ENCODE results near the gene SORCS1.

SORCS1 gene

GRCh38 chr10:107163881-107164861 is at the start of gene SORCS1:
Gene SORCS1, minus strand, starts transcription at chr10:107164706.
- no peak for DNase-seq (ENCODE audit: low read depth)

DNA sequence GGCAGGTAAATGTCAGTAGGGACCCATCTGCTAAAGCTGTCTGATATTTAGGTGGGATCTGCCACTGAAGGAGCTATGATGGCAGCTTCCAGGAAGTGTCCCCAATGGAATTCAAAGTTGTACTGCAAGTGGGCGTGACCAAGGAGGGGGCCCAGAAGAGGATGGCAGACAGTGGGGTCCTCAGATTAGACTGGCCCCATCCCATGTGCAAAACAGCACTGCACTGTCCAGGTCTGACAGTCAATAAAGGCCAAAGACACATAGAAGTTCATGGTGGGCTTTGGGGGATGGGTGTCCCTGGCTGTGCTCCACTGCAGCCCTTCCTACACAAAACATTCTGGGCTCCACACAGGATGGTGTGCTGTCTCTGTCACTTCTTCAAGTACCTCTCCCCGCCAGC is 49.8 kb upstream of the SORCS1 start:
- no peak for DNase-seq (ENCODE audit: low read depth)

DNA sequence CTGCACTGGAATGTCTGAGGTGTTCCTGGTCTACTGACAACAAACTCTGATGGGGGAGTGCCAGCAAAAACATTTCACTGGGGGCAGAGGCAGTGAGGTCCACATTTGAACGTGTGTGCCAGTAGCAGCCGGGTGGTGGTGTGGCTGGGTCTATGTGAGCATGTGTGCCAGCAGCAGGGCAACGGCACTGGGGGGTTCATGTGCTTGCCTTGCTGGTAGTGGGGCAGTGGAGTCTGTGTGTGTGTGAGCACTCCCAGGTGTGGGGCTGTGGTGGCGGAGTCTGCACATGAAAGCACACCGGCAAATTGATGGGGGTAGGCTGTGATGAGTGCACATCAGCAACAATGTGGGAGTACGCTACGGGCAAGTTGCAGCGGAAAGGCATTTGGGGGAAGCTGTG is 49.4 kb upstream of the SORCS1 start:
- DNase-seq (ENCODE audit: low read depth) = no peak

DNA sequence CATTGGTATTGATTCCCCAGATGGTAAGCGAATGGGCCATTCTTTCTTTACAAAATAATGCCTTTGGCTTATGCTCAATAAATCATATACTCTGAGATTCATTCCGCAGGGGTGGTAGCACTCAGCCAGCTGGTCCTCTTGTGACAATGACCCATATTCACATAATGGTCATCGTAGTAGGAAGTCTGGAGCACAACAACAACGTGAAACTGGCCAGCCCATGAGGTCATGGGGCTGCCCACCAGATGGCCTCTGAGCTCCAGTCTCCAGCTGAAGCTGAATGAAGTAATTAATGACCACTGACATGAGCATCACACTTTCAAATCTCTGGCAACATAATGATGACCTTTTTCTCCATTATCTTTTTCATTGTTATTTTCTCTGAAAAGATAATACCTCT is 42.3 kb upstream of the SORCS1 start:
- DNase-seq (ENCODE audit: low read depth) = no peak

- DNase-seq (ENCODE audit: low read depth) = no peak
Observed at GRCh38 chr10:107169516-107169915, 5.0 kb upstream of the SORCS1 start.

DNA sequence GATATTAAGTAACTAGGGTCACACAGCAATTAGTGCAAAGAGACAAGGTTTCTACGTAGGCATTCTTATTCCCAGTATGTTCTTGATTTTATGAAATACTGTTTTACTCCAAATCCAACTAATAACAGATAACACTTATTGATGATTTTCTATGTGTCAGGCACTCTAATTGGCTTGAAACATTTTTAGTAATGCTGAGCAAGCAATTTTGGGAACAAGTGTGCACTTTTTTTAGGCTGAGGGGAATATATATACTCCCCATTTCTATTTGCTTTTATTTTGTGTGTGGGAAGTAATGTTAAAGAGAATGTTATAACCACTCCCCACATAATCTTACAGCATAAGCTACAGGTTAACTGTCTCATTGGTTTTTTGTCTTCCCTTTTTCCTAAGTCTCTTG is 4.2 kb upstream of the SORCS1 start:
- no peak for DNase-seq (ENCODE audit: low read depth)

DNA sequence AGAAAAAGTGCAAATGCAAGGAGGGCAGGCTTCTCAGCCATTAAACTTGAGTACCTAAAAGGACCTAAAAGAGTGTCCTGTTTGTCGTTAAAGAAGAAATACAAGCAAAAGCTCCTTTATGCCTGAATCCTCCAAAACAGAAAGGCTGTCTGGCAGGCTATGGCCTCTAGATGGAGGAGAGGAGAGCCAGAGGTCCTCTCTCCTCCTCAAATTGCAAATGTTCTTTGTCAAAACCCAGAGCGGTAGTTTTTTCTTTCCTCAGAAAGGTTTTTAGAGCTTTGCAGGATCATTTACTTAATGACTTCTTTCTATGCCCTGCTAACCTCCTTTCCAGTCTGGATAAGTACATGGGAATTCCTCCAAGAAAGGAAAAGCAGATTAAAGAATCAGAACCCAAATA is 1.9 kb upstream of the SORCS1 start:
- no peak for DNase-seq (ENCODE audit: low read depth)

- DNase-seq (ENCODE audit: low read depth) = no peak
Observed at GRCh38 chr10:107164992-107165391, 486 bp upstream of the SORCS1 start.

- DNase-seq (ENCODE audit: low read depth) = no peak
Observed at GRCh38 chr10:107163076-107163855, 1.2 kb downstream of the SORCS1 start.

DNA sequence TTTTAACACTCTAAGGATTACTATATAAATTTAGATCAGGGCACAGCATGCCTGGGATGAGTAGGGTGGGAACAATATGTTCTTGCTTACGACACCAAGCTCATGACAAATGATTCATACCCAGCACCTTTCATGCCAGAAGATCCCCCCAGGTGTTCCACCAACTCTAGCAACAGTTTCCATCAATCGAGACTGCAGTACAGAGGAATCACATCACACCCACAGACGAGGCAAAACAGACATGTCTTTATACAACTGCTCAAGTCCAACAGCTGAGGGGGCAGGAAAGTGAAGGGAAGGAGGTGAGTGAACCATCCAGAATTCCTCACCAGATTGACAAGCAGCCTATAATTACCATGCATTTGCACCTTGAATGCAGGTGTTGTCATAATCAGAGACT is 3.6 kb downstream of the SORCS1 start:
- no peak for DNase-seq (ENCODE audit: low read depth)

- no peak for DNase-seq (ENCODE audit: low read depth)
Observed at GRCh38 chr10:107159871-107160270, 4.6 kb downstream of the SORCS1 start.

GRCh38 chr10:107157071-107157470 is 7.4 kb downstream of the SORCS1 start:
- no peak for DNase-seq (ENCODE audit: low read depth)

GRCh38 chr10:107152087-107152486 is 12.4 kb downstream of the SORCS1 start:
- DNase-seq (ENCODE audit: low read depth) = no peak

- no peak for DNase-seq (ENCODE audit: low read depth)
Observed at GRCh38 chr10:107148906-107149305, 15.6 kb downstream of the SORCS1 start.

DNA sequence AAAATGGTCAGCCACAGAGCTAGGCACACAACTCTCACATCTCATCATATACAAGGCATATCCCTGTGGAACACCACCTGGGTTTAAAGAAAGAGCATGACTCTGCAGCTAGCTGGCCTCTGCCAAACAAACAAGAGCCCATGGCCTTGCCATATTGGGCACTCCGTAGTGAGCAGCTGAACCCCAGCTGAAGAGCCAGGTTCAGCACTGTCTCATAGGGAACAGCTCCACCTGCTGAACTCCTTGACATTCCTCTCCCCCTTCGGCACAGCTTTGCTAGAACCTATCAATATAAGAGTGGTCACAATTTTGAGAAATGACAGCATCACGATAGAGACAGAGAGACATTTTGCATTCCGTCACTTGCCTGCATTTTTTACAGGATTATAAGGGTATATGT is 20.0 kb downstream of the SORCS1 start:
- no peak for DNase-seq (ENCODE audit: low read depth)

DNA sequence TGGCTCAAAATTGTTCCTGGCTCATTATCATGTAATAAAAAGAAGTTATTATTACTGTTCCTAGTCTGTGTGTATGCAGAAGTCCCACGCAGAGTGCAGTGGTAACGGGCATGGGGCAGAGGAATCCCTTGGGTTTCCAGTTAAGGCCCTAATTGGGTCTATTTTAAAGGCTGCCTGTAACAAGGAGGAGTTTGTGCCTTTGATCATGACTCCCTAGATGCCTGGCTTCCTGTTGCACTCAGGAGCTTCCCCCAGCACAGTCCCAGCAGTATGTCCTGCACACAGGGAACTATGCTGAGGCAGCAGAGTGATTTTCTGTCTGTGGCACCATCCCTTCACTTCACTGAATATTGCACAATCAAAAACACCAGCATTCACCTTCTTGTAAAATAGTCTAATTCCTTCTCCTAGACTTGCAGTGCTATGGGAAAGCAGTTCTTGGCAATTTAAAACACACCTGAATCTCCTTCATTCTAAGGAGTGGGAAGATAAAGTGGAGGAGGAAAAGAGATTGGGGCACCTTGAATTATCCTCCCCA is 22.9 kb downstream of the SORCS1 start:
- no peak for DNase-seq (ENCODE audit: low read depth)

GRCh38 chr10:107139237-107139636 is 25.3 kb downstream of the SORCS1 start:
- DNase-seq (ENCODE audit: low read depth) = no peak

DNA sequence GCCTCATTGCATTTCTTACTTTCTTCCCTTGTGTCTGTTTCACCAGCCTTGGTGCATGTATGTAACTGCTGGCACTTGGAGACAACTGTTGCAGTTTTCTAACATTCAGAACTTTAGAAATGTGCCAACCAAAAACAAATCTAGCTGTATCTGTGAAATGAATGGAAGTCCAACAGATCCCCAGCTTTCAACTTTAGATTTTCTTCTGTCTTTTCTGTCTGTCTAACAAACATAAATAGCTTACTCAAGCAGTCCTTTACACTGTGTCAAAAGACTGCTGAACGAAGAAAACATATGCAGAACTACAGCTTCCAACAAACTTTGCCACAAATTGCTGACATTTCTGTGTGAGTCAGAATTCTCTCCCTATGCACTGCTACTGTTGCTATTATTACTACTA is 30.9 kb downstream of the SORCS1 start:
- no peak for DNase-seq (ENCODE audit: low read depth)

GRCh38 chr10:107129000-107129399 is 35.5 kb downstream of the SORCS1 start:
- no peak for DNase-seq (ENCODE audit: low read depth)

DNA sequence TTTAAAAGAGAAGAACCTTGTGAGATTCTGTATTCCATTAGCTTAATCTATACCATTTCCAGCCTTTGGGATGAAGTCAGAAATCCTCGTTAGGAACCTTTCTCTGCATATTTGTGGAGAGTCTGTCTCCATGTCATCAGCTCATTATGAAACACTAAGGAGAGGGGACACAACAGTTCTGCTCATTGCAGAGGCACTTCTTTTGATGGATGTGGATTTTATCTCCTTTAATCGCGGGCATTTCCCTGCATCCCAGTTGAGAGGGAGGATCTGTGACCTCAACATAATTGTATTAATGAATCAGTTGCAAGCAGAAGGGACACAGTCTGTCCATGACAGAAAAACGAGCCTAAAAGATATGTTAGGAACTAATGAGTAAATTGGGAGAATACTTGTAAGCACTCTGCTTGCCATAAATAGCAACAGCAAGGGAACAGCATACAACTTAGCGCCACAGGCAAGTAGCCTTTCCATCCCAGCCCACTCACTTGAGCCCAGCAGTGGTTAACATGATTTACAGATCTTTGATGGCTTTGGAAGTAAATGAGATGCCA is 37.9 kb downstream of the SORCS1 start:
- DNase-seq (ENCODE audit: low read depth) = no peak

DNA sequence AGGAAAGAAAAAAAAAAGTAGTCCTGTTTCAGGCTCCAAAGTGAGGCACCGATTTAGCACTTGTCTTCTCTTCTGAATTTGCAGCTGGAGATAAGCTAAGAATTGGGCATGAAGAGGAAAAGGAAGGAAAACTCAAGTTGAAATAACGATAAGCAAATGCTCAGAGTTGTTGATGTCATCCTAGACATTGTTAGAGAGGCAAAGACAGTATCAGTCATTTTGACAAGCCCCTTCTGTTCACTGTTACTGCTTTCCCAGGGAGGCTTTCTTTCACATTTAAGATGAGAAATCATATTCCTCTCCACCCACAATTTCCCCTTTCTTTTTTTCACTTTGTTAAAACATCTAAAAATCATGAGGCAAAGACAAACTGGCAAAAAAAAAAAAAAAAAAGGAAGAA is 41.8 kb downstream of the SORCS1 start:
- DNase-seq (ENCODE audit: low read depth) = no peak

- DNase-seq (ENCODE audit: low read depth) = no peak
Observed at GRCh38 chr10:107118866-107119265, 45.6 kb downstream of the SORCS1 start.
